IPS-11a (cell line): Measurements from ENCODE around the gene CHRM4.
A peak's percentile ranks its signal among the peaks of the same experiment; 100 is the strongest.

Source experiments
- H3K4me3 ChIP-seq: one replicate; pipeline ENCODE4 v1.5.1; 2013; ENCODE audit warnings: low read depth, low read length, control low read depth

CHRM4 gene

GRCh38 chr11:46351148-46351547 lies 40.4 kb downstream of the CHRM4 start:
- H3K4me3 ChIP-seq, result no peak overlapping the region

GRCh38 chr11:46350695-46351094 lies 40.9 kb downstream of the CHRM4 start:
- no peak overlapping the region for H3K4me3 ChIP-seq

- H3K4me3 ChIP-seq, result no peak overlapping the region
Observed at GRCh38 chr11:46348566-46349401, 42.8 kb downstream of the CHRM4 start.

GRCh38 chr11:46347637-46348311 lies 43.8 kb downstream of the CHRM4 start:
- peak overlapping the region; percentile 85 for H3K4me3 ChIP-seq

GRCh38 chr11:46346886-46347636 lies 44.5 kb downstream of the CHRM4 start, which contains the start of gene DGKZ:
TSS of gene DGKZ (plus strand) at chr11:46347463. CDS start at chr11:46347660, 197 bp downstream.
- H3K4me3 ChIP-seq, result peak within 1 kb of the TSS; percentile 85

GRCh38 chr11:46345881-46346484 lies 45.6 kb downstream of the CHRM4 start:
- H3K4me3 ChIP-seq, result no peak overlapping the region

GRCh38 chr11:46345131-46345597 lies 46.4 kb downstream of the CHRM4 start:
- H3K4me3 ChIP-seq, result no peak overlapping the region

- H3K4me3 ChIP-seq, result no peak overlapping the region
Observed at GRCh38 chr11:46343520-46343919, 48.1 kb downstream of the CHRM4 start.

- H3K4me3 ChIP-seq, result no peak overlapping the region
Observed at GRCh38 chr11:46342239-46342638, 49.3 kb downstream of the CHRM4 start.

- H3K4me3 ChIP-seq, result no peak overlapping the region
Observed at GRCh38 chr11:46341454-46341853, 50.1 kb downstream of the CHRM4 start.

- no peak overlapping the region for H3K4me3 ChIP-seq
Observed at GRCh38 chr11:46339816-46340215, 51.8 kb downstream of the CHRM4 start.

GRCh38 chr11:46338988-46339666 lies 52.4 kb downstream of the CHRM4 start:
- no peak overlapping the region for H3K4me3 ChIP-seq

GRCh38 chr11:46338636-46338987 lies 53.0 kb downstream of the CHRM4 start:
- H3K4me3 ChIP-seq, result no peak overlapping the region

GRCh38 chr11:46337626-46338345 lies 53.8 kb downstream of the CHRM4 start:
- no peak overlapping the region for H3K4me3 ChIP-seq

GRCh38 chr11:46336563-46337180 lies 54.9 kb downstream of the CHRM4 start:
- H3K4me3 ChIP-seq, result no peak overlapping the region

- no peak overlapping the region for H3K4me3 ChIP-seq
Observed at GRCh38 chr11:46335890-46336562, 55.5 kb downstream of the CHRM4 start.

GRCh38 chr11:46335271-46335670 lies 56.3 kb downstream of the CHRM4 start:
- H3K4me3 ChIP-seq, result no peak overlapping the region

GRCh38 chr11:46334211-46334610 lies 57.4 kb downstream of the CHRM4 start:
- H3K4me3 ChIP-seq, result no peak overlapping the region
